Mesothelial cell of epicardium (in vitro differentiated cells): ENCODE measurements around the gene BCR. TPM values are rescaled to one million over a fixed set of nuclear protein-coding genes. Genes with fewer than 3 reads are reported as not detected.

Experiments used
- DNase-seq, 2 experiments: peaks; one replicate each; pipeline ENCODE4 v3.0.0; 2021; ENCODE audit warnings: low spot score in 2 of 2; ENCODE audit not compliant: unreplicated experiment in 2 of 2
- H3K27ac Mint-ChIP-seq: 2 replicates; pipeline ENCODE4 v1.8.0; 2021; ENCODE audit warnings: mixed read lengths
- H3K27me3 Mint-ChIP-seq: 2 replicates; pipeline ENCODE4 v1.8.0; 2021; ENCODE audit warnings: low read depth, mixed read lengths
- H3K36me3 Mint-ChIP-seq: 2 replicates; pipeline ENCODE4 v1.8.0; 2021; ENCODE audit warnings: mixed read lengths
- H3K4me1 Mint-ChIP-seq: 2 replicates; pipeline ENCODE4 v1.8.0; 2021; ENCODE audit warnings: mixed read lengths
- H3K4me3 Mint-ChIP-seq: 2 replicates; pipeline ENCODE4 v1.8.0; 2021; ENCODE audit warnings: mild to moderate bottlenecking, moderate library complexity, mixed read lengths
- H3K9me3 Mint-ChIP-seq: 2 replicates; pipeline ENCODE4 v1.8.0; 2021; ENCODE audit warnings: mixed read lengths
- total RNA-seq: library from RNA; stranded (reverse); gene quantifications from 3 replicates; pipeline ENCODE4 v1.2.1, GENCODE V29; 2021
- TF ChIP-seq, protein P1 (sequence below): fragments of 200-600 bp; sonication (generic); IDR thresholded peaks from one replicate; pipeline ENCODE4 v1.5.0; 2021; ENCODE audit warnings: antibody characterized with exemption; ENCODE audit not compliant: unreplicated experiment

The BCR gene
- total RNA-seq, 1 donor from 2014 or later: 72.4 TPM

GRCh38 chr22:23147617-23148387 lies 32.5 kb upstream of the BCR start:
- Mint-ChIP-seq H3K9me3 (no peaks in the 10 kb centered on the region), H3K4me1 (peaks cover 37% of the 10 kb centered on the region), H3K27me3 (no peaks in the 10 kb centered on the region), H3K4me3 (peak overlapping the region; percentile 1), H3K36me3 (peaks cover 6% of the 10 kb centered on the region), H3K27ac (peak overlapping the region; percentile 35)
- no peak for DNase-seq
- TF ChIP-seq, protein P1, sequence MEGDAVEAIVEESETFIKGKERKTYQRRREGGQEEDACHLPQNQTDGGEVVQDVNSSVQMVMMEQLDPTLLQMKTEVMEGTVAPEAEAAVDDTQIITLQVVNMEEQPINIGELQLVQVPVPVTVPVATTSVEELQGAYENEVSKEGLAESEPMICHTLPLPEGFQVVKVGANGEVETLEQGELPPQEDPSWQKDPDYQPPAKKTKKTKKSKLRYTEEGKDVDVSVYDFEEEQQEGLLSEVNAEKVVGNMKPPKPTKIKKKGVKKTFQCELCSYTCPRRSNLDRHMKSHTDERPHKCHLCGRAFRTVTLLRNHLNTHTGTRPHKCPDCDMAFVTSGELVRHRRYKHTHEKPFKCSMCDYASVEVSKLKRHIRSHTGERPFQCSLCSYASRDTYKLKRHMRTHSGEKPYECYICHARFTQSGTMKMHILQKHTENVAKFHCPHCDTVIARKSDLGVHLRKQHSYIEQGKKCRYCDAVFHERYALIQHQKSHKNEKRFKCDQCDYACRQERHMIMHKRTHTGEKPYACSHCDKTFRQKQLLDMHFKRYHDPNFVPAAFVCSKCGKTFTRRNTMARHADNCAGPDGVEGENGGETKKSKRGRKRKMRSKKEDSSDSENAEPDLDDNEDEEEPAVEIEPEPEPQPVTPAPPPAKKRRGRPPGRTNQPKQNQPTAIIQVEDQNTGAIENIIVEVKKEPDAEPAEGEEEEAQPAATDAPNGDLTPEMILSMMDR: no peak

- Mint-ChIP-seq H3K9me3 (no peaks in the 10 kb centered on the region), H3K4me1 (peaks cover 37% of the 10 kb centered on the region), H3K4me3 (no peak overlapping the region), H3K27ac (no peak overlapping the region), H3K27me3 (no peaks in the 10 kb centered on the region), H3K36me3 (peaks cover 6% of the 10 kb centered on the region)
- DNase-seq: no peak
- TF ChIP-seq, protein P1: no peak
These were observed 30.5 kb upstream of the BCR start for GRCh38 chr22:23149743-23150238.

- TF ChIP-seq, protein P1: no peak
- no peak for DNase-seq
- no peaks in the 10 kb centered on the region for H3K27me3 Mint-ChIP-seq
- H3K9me3 Mint-ChIP-seq: no peaks in the 10 kb centered on the region
- H3K27ac Mint-ChIP-seq: no peak overlapping the region
- H3K4me1 Mint-ChIP-seq: peaks cover 30% of the 10 kb centered on the region
- peaks cover 11% of the 10 kb centered on the region for H3K36me3 Mint-ChIP-seq
- H3K4me3 Mint-ChIP-seq: no peak overlapping the region
These were observed 29.5 kb upstream of the BCR start for GRCh38 chr22:23150762-23151161.

GRCh38 chr22:23151827-23152226 lies 28.5 kb upstream of the BCR start:
- DNase-seq: no peak
- Mint-ChIP-seq H3K4me1 (peaks cover 25% of the 10 kb centered on the region), H3K27ac (no peak overlapping the region), H3K4me3 (no peak overlapping the region), H3K36me3 (peaks cover 11% of the 10 kb centered on the region), H3K27me3 (no peaks in the 10 kb centered on the region), H3K9me3 (no peaks in the 10 kb centered on the region)
- TF ChIP-seq, protein P1: no peak

DNA sequence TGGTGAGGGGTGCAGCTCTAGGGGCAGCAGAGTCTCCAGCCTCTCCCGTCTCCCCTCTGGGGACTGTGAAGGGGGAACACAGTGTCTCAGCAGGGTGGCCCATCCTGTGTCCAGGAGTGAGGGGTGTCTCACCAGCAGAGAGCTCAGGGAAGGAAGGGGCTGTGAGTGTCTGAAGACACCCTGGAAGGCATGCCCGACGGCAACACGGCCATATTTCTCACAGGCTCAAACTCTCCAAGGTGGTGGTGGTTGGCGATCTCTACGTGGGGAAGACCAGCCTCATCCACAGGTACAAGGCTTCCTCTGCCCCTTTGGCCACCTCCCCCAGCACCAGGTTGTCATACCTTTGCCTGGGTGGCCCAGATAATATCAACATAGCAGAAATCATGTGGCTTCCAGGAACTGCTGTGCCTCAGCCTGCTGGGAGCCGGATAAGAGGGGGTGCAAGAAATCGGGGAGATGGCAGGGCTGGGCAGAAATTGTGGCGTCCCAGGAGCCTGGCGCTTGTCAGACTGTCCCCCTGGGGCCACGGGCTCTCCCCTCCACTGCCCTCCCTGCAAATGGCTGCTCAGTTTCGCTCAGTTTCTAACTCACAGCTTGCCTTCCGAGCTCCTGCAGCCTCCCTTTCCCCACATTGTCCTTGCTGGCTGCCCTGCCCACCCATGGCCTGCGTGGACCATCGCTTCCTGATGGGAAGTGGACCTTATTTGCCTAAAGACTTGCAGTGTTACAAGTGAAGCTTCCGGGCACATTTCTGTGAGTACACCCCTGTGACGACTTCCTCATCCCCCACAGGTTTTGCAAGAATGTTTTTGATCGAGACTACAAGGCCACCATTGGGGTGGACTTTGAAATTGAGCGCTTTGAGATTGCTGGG lies 27.8 kb upstream of the BCR start:
- Mint-ChIP-seq H3K4me1 (peaks cover 19% of the 10 kb centered on the region), H3K9me3 (no peaks in the 10 kb centered on the region), H3K36me3 (peaks cover 11% of the 10 kb centered on the region), H3K27ac (no peak overlapping the region), H3K27me3 (no peaks in the 10 kb centered on the region), H3K4me3 (no peak overlapping the region)
- TF ChIP-seq, protein P1: no peak
- no peak for DNase-seq
